ENCODE data around the gene C1QC.

The C1QC gene

DNA sequence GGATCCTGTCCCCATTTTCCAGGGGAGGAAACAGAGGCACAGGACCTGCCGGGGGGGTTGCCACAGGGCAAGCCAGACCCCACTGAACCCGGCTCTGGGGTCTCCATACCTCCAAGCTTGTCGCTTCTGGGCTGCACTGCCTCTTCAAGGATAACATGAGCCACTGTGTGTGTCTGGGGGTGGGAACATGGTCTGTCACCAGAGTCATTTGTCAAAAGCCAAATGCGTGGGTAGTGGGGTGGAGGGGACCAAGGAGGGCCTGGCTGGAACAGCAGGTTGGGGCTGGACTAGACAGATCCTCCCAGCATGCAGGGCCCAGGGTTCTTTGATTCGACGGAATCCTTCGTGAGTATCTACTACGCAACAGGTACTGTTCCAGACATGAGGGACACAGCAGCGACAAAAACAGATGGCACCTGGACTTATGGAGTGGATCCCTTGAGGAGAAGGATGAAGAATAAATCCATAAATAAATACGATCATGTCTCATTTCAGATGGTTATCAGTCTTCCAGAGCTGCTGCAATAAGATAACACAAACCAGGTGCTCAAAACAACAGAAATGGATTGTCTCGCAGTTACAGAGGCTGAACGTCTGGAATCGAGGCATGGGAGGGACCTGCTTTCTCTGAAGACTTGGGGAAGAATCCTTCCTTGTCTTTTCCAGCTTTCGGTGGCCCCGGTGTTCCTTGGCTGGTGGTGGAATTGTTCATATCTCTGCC, 38.3 kb downstream of the C1QC start:
- no peak for DNase-seq

DNA sequence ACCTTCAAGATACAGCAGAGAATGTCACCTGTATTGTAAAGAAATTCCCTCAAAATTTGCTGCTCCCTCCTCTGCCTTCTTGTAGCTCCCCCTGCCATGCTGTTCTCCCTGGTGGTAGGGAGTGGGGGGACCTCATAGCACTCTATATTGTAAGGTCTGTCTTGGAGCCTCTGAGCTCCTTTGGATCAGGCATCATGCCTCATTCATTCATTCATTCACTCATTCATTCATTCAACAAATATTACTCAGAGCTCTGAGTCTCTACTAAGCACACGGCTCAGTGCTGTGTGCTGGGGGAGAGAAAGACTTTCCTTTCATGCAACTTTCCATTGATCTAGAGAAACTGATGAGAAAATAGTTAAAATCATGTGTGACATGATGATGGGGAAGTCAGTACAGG, 40.1 kb downstream of the C1QC start:
- no peak for DNase-seq

- DNase-seq: no peak
These were observed 42.2 kb downstream of the C1QC start for GRCh38 chr1:22685591-22686059.

DNA sequence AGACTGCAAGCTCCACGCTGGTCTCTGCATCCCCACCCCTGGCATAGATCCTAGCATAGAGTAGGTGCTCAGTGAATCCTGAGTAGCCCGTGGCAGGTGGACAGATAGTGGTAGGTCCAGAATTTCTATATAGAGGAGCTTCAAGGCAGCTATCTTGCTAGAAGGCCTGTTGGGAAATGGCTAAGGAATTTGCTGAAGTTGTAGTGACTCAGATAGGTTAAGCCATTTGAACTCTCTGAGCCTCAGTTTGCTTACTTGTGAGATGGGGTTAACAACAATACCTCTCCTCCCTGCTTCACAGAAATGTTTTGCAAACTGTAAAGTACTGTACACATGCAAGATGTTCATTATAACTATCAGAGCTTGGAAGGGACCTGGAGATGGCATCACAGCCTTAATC, 43.8 kb downstream of the C1QC start:
- no peak for DNase-seq

DNA sequence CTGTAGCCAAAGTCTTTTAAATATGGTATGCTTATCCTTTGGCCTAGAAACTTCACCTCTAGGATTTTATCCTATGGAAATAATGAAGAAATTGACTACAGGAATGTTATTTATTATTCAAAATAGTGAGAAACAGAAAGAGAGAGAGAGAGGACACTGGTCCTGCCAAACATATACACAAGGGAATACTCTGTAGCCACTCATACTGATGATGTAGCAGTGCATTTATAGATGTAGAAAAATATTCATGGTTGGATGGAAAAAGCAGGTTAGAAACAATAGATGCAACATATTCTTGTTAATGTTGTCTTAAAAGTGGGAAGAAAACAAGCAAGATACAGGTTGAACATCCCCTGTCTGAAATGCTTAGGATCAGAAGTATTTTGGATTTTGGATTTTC, 45.0 kb downstream of the C1QC start:
- DNase-seq: no peak

GRCh38 chr1:22689505-22689904, 46.1 kb downstream of the C1QC start:
- no peak for DNase-seq

GRCh38 chr1:22691031-22691753, 47.8 kb downstream of the C1QC start:
- no peak for DNase-seq

- no peak for DNase-seq
These were observed 50.7 kb downstream of the C1QC start for GRCh38 chr1:22694172-22694571.

DNA sequence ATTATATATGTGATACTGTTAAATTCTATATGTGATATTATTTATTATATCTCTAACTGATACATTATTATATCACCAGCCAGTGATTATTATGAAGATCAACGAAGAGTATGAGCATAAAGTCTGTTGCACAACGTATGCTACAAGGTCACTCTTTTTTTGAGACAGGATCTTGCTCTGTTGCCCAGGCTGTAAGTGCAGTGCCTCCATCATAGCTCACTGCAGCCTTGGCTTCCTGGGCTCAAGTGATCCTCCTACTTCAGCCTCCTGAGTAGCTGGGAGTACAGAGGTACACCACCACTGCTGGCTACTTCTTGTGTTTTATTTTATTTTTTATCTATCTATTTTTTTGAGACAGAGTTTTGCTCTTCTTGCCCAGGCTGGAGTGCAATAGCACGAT, 53.2 kb downstream of the C1QC start:
- DNase-seq: no peak

Data from activated T-cell treated with anti-CD3 and anti-CD28 coated beads for 4 hours (primary cell).